ENCODE results near the gene CAVIN2. TPM values are rescaled to one million over a fixed set of nuclear protein-coding genes. Genes with fewer than 3 reads are reported as not detected.

Gene CAVIN2, protein sequence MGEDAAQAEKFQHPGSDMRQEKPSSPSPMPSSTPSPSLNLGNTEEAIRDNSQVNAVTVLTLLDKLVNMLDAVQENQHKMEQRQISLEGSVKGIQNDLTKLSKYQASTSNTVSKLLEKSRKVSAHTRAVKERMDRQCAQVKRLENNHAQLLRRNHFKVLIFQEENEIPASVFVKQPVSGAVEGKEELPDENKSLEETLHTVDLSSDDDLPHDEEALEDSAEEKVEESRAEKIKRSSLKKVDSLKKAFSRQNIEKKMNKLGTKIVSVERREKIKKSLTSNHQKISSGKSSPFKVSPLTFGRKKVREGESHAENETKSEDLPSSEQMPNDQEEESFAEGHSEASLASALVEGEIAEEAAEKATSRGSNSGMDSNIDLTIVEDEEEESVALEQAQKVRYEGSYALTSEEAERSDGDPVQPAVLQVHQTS
- total RNA-seq = 5.3 TPM

DNA sequence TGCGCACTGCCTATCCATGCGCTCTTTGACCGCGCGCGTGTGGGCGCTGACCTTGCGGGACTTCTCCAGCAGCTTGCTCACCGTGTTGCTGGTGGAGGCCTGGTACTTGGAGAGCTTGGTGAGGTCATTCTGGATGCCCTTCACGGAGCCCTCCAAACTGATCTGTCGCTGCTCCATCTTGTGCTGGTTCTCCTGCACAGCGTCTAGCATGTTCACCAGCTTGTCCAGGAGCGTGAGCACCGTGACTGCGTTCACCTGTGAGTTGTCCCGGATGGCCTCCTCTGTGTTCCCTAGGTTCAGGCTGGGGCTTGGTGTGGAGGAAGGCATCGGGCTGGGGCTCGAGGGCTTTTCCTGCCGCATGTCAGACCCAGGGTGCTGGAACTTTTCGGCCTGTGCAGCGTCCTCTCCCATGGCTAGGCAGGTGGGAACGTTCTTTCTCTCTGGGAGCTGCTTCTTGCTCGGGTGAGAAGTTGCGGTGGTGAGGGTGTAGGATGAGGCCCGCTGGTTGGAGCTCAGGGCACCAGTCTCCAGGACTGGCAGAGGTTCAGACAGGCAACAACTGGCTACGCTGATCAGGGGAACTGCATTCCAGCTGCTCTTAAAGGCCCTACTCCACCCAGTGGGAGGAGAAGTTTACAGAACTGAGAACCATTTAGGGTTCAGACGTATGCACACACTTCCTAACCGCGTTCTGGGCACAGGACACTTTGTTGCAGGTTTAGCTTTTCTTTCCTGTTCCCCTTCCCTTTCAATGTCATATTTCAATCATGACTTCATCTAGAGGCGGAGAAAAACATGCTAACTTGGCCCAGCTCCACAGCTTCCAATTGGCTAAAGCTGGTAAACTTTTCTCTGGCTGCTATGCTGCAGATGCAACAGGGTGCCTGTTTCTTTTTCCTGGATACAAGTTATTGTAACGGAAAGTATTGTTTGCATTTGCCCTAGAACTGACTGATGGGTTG, at the start of gene CAVIN2:
CAVIN2 (minus strand) TSS at position 574 of the 962 bp plus-strand sequence; CDS start at position 411, 163 bp downstream.

Other genes with a start within 250 kb of the CAVIN2 start
- 5.8 TPM for gene NABP1, start 169.0 kb downstream of the CAVIN2 start, total RNA-seq

All from diencephalon (tissue), 1 donor.